ENCODE data around the gene NSDHL. TPM values are rescaled to one million over a fixed set of nuclear protein-coding genes. Genes with fewer than 3 reads are reported as not detected.

NSDHL gene
- total RNA-seq, 1 experiment from 2014 or later: 31.6 TPM

- no peak overlapping the region for H3K4me2 ChIP-seq (ENCODE audit: insufficient read depth, insufficient read length, low read length)
- Mint-ChIP-seq H3K4me1 (peaks cover 7 to 13% of the 10 kb centered on the region in 2 experiments), H3K9me3 (peaks cover 80 to 90% of the 10 kb centered on the region in 2 experiments), H3K4me3 (no peak overlapping the region), H3K27ac (0 out of 7 replicates have a peak overlapping the region, but pooled peaks of 1 of the 3 experiments have one; percentile 61), H3K27me3 (ENCODE audit: low read depth) (peaks cover 12% of the 10 kb centered on the region), H3K36me3 (ENCODE audit: insufficient read depth in 1 of 3, low read depth in 3 of 3) (peaks cover 34 to 53% (median 40%) of the 10 kb centered on the region in 3 experiments)
- no peaks in the 10 kb centered on the region for H3K27me3 ChIP-seq (ENCODE audit: insufficient read depth, low read length)
- H4K8ac ChIP-seq (replicated peaks; ENCODE audit: insufficient read length, low read depth, low read length): no peak overlapping the region
- TF ChIP-seq, protein P1, sequence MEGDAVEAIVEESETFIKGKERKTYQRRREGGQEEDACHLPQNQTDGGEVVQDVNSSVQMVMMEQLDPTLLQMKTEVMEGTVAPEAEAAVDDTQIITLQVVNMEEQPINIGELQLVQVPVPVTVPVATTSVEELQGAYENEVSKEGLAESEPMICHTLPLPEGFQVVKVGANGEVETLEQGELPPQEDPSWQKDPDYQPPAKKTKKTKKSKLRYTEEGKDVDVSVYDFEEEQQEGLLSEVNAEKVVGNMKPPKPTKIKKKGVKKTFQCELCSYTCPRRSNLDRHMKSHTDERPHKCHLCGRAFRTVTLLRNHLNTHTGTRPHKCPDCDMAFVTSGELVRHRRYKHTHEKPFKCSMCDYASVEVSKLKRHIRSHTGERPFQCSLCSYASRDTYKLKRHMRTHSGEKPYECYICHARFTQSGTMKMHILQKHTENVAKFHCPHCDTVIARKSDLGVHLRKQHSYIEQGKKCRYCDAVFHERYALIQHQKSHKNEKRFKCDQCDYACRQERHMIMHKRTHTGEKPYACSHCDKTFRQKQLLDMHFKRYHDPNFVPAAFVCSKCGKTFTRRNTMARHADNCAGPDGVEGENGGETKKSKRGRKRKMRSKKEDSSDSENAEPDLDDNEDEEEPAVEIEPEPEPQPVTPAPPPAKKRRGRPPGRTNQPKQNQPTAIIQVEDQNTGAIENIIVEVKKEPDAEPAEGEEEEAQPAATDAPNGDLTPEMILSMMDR (conservative IDR thresholded peaks at IDR 0.05): no peak
- no peaks in the 10 kb centered on the region for H3K4me1 ChIP-seq (ENCODE audit: insufficient read depth, low read length)
- H3K79me2 ChIP-seq (ENCODE audit: insufficient read depth, low read length): no peaks in the 10 kb centered on the region
- H3K23me2 ChIP-seq (ENCODE audit: insufficient read length, low read depth, low read length, poor library complexity, severe bottlenecking): no peaks in the 10 kb centered on the region
- H3K14ac ChIP-seq (ENCODE audit: insufficient read depth, low read length): no peak overlapping the region
- H3K79me1 ChIP-seq (ENCODE audit: insufficient read depth, low read depth, low read length, poor library complexity, severe bottlenecking): no peaks in the 10 kb centered on the region
- no peak overlapping the region for H2AFZ ChIP-seq (ENCODE audit: low read length)
- H2BK5ac ChIP-seq (ENCODE audit: insufficient read length, low read length): no peak overlapping the region
- H3K18ac ChIP-seq (ENCODE audit: insufficient read length, low read depth, low read length): no peak overlapping the region
- H3K27ac ChIP-seq (ENCODE audit: insufficient read length, low read depth, low read length): no peak overlapping the region
- H2BK12ac ChIP-seq (ENCODE audit: insufficient read length, low read depth, low read length): no peak overlapping the region
- WGBS (ENCODE audit: extremely low coverage, insufficient read length, low lambda C conversion rate): no CpG with 5 or more reads among the region's 9 CpGs
- H2BK20ac ChIP-seq (ENCODE audit: low read depth, low read length, poor library complexity, severe bottlenecking): no peak overlapping the region
- H2BK15ac ChIP-seq (ENCODE audit: low read depth, low read length): no peak overlapping the region
- no peak overlapping the region for H3K56ac ChIP-seq (ENCODE audit: insufficient read length, low read depth, low read length)
- H4K20me1 ChIP-seq (ENCODE audit: control insufficient read depth, insufficient read depth, insufficient read length): no peaks in the 10 kb centered on the region
- H3K9ac ChIP-seq (ENCODE audit: extremely low read depth, insufficient read length, low read length): no peak overlapping the region
- H3K9me3 ChIP-seq (ENCODE audit: control insufficient read depth, low read depth, low read length): peaks cover 25% of the 10 kb centered on the region
- H2AK5ac ChIP-seq (ENCODE audit: insufficient read length, low read length): no peak overlapping the region
- no peak overlapping the region for H3K23ac ChIP-seq (ENCODE audit: insufficient read length, low read depth, low read length)
- H4K5ac ChIP-seq (ENCODE audit: insufficient read length, low read depth, low read length): no peak overlapping the region
- no peak for DNase-seq
- H2BK120ac ChIP-seq (ENCODE audit: low read depth, low read length, poor library complexity, severe bottlenecking): no peak overlapping the region
- H3K4ac ChIP-seq (ENCODE audit: low read depth, low read length): no peak overlapping the region
- H4K91ac ChIP-seq (ENCODE audit: insufficient read length, low read depth, low read length): no peak overlapping the region
- no peak overlapping the region for H3T11ph ChIP-seq (ENCODE audit: low read length)
Observed at GRCh38 chrX:152871260-152871659, 40.4 kb downstream of the NSDHL start.

Measured in H9 (cell line).